LNCAP (cell line): ENCODE results near the gene WHRN.

Experiments
- CTCF ChIP-seq: fragments of 450-650 bp; IDR thresholded peaks from 2 replicates; pipeline ENCODE4 v1.5.1; 2017; ENCODE audit warnings: mild to moderate bottlenecking

The WHRN gene

GRCh38 chr9:114480746-114481435 is 24.4 kb downstream of the WHRN start:
- no peak for TF ChIP-seq CTCF

- no peak for TF ChIP-seq CTCF
Observed at GRCh38 chr9:114478871-114479270, 26.4 kb downstream of the WHRN start.

- TF ChIP-seq CTCF = no peak
Observed at GRCh38 chr9:114478459-114478858, 26.8 kb downstream of the WHRN start.

- TF ChIP-seq CTCF = no peak
Observed at GRCh38 chr9:114477642-114478041, 27.6 kb downstream of the WHRN start.

GRCh38 chr9:114476891-114477469 is 28.3 kb downstream of the WHRN start:
- no peak for TF ChIP-seq CTCF

- TF ChIP-seq CTCF = no peak
Observed at GRCh38 chr9:114475412-114476135, 29.7 kb downstream of the WHRN start.

GRCh38 chr9:114474425-114474824 is 30.8 kb downstream of the WHRN start:
- no peak for TF ChIP-seq CTCF
